NT2/D1 (cell line): ENCODE measurements around the gene CCNB2.

Experiments used
- DNase-seq: peaks from one replicate; pipeline ENCODE4 v3.0.0-alpha.2; 2011; ENCODE audit warnings: low read depth, low spot score
- H3K27me3 ChIP-seq: 2 replicates; pipeline ENCODE4 v1.6.0; 2011; ENCODE audit warnings: mild to moderate bottlenecking; ENCODE audit not compliant: insufficient read length, insufficient read depth
- H3K36me3 ChIP-seq: 2 replicates; pipeline ENCODE4 v1.6.1; 2011; ENCODE audit warnings: mild to moderate bottlenecking, low read length, mixed read lengths; ENCODE audit not compliant: insufficient read depth, insufficient read length
- H3K4me1 ChIP-seq: 2 replicates; pipeline ENCODE4 v1.5.1; 2011; ENCODE audit not compliant: insufficient read depth, insufficient read length
- H3K4me3 ChIP-seq: 2 replicates; pipeline ENCODE4 v1.5.1; 2011; ENCODE audit warnings: low read depth; ENCODE audit not compliant: insufficient read length
- H3K9ac ChIP-seq: 2 replicates; pipeline ENCODE4 v1.6.0; 2011; ENCODE audit warnings: low read depth; ENCODE audit not compliant: insufficient read length
- H3K9me3 ChIP-seq: 2 replicates; pipeline ENCODE4 v1.5.1; 2011; ENCODE audit warnings: mild to moderate bottlenecking, low read length; ENCODE audit not compliant: insufficient read depth
- SUZ12 ChIP-seq: IDR thresholded peaks from 2 replicates; pipeline ENCODE4 v1.6.1; 2011; ENCODE audit not compliant: insufficient read length, insufficient read depth; ENCODE audit errors: extremely low read depth
- YY1 ChIP-seq: IDR thresholded peaks from 2 replicates; pipeline ENCODE4 v1.6.1; 2011; ENCODE audit not compliant: insufficient read length, insufficient read depth
- ZNF274 ChIP-seq: IDR thresholded peaks from 2 replicates; pipeline ENCODE4 v1.6.1; 2011; ENCODE audit warnings: mild to moderate bottlenecking, low read depth, low read length

CCNB2 gene

DNA sequence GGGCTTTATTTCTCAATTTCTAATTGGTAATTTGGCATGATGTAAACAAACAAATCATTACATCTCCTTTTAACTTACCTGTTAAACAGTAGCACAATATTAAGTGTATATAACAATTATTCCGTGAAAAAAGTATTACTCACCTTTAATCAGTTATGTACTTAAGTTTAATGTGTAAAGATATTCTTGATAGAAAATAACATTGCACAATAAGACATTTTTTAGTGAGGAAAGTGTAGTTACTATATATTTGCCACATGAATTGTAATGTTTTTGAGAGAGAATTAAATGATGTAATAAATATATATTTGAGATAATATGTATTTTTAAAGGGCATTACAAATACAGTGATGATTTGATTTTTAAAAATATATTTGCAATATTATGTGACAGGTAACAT, 10.9 kb upstream of the CCNB2 start:
- H3K4me1 ChIP-seq, result no peaks in the 10 kb centered on the region
- peaks cover 73% of the 10 kb centered on the region for H3K36me3 ChIP-seq
- no peak for DNase-seq
- H3K27me3 ChIP-seq, result no peaks in the 10 kb centered on the region
- no peak for TF ChIP-seq SUZ12
- no peak for TF ChIP-seq ZNF274
- no peak for TF ChIP-seq YY1
- H3K9me3 ChIP-seq, result no peaks in the 10 kb centered on the region
- no peak overlapping the region for H3K4me3 ChIP-seq
- H3K9ac ChIP-seq, result no peak overlapping the region

DNA sequence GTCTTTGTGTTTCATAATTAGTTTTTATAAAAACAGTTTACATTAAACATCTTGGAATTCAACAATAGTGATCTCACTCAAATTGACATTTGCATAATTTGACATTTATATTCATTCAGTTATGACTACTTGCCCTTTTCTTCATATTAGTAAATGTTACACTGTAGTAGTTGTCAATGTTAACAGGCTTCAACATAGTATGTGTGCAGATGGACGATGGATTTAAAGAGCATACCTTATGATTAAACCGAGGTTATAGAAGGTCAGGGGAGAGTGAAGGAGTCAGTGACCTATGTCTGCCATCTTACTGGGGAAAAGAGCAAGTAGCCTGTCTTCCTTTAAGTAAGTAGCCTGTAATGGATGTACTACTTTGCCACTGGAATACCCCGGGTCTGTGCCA, 8.5 kb upstream of the CCNB2 start:
- no peaks in the 10 kb centered on the region for H3K27me3 ChIP-seq
- H3K4me1 ChIP-seq, result no peaks in the 10 kb centered on the region
- H3K36me3 ChIP-seq, result peaks cover 58% of the 10 kb centered on the region
- TF ChIP-seq ZNF274 (no peak), YY1 (no peak), SUZ12 (no peak)
- H3K4me3 ChIP-seq, result no peak overlapping the region
- DNase-seq, result no peak
- H3K9me3 ChIP-seq, result no peaks in the 10 kb centered on the region
- no peak overlapping the region for H3K9ac ChIP-seq

DNA sequence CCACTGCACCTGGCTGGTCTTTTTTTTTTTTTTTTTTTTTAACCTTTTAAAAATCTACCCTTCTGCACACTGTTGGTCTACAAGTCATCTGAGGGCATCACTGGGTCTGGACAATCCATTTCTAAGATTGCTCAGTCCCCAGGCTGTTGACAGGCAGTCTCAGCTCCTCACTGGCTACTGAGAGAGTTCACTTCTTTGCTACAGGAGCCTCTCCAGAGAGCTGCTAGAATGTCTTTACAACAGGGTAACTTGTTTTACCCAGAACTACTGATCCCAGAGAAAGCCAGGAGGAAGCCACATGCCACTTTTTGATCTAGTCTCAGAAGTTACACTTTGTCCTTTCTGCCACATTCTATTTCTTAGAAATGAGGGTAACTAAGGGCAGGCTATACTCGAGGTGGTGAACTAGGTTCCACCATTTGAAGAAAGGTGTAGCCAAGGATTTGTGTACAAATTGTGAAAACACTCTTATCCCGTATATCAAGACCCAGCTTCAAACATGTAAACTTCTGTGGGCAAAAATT, 5.7 kb upstream of the CCNB2 start:
- Histone ChIP-seq H3K27me3 (no peaks in the 10 kb centered on the region), H3K9me3 (no peaks in the 10 kb centered on the region), H3K4me1 (no peaks in the 10 kb centered on the region), H3K9ac (no peak overlapping the region), H3K36me3 (peaks cover 35% of the 10 kb centered on the region), H3K4me3 (no peak overlapping the region)
- TF ChIP-seq SUZ12 (no peak), YY1 (no peak), ZNF274 (no peak)
- no peak for DNase-seq

GRCh38 chr15:59104602-59104911, 389 bp upstream of the CCNB2 start:
- no peak for TF ChIP-seq SUZ12
- TF ChIP-seq ZNF274, result no peak
- TF ChIP-seq YY1, result no peak
- Histone ChIP-seq H3K27me3 (no peaks in the 10 kb centered on the region), H3K9ac (peak overlapping the region; percentile 100), H3K9me3 (no peaks in the 10 kb centered on the region), H3K4me3 (peak overlapping the region; percentile 98), H3K36me3 (peaks cover 32% of the 10 kb centered on the region), H3K4me1 (no peaks in the 10 kb centered on the region)
- DNase-seq, result no peak

DNA sequence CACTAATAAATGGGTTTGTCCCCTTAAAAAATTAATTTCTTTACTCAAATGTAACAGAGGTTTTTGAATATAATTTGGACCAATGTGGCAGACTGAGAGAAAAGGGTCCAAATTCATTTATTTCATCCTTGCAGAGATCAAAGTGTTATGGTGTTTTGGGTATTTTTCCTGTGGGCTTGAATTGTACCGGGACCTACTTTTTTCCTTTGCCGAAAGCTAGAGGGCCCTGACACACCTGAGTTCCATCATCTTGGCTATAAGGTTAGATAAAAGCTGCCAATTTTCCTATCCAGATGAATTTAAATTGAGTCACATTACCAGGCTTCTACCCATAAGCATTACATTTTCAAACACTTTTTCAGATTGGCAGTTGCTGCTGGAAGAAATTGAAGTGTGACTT, 908 bp downstream of the CCNB2 start:
- no peak for DNase-seq
- no peaks in the 10 kb centered on the region for H3K27me3 ChIP-seq
- peak overlapping the region; percentile 98 for H3K4me3 ChIP-seq
- no peaks in the 10 kb centered on the region for H3K9me3 ChIP-seq
- TF ChIP-seq ZNF274 (no peak), SUZ12 (no peak), YY1 (no peak)
- peak overlapping the region; percentile 100 for H3K9ac ChIP-seq
- H3K4me1 ChIP-seq, result no peaks in the 10 kb centered on the region
- H3K36me3 ChIP-seq, result peaks cover 35% of the 10 kb centered on the region

- peaks cover 81% of the 10 kb centered on the region for H3K36me3 ChIP-seq
- H3K4me3 ChIP-seq, result no peak overlapping the region
- H3K9ac ChIP-seq, result no peak overlapping the region
- H3K27me3 ChIP-seq, result no peaks in the 10 kb centered on the region
- H3K4me1 ChIP-seq, result no peaks in the 10 kb centered on the region
- TF ChIP-seq YY1 (no peak), SUZ12 (no peak), ZNF274 (no peak)
- no peaks in the 10 kb centered on the region for H3K9me3 ChIP-seq
- no peak for DNase-seq
Measured at GRCh38 chr15:59111251-59111650, 6.3 kb downstream of the CCNB2 start.

GRCh38 chr15:59115047-59115446, 10.1 kb downstream of the CCNB2 start:
- no peak for DNase-seq

More at GRCh38 chr15:59115047-59115446, 10.1 kb downstream of the CCNB2 start:
- Histone ChIP-seq H3K36me3 (peaks cover 91% of the 10 kb centered on the region), H3K4me3 (no peak overlapping the region), H3K4me1 (no peaks in the 10 kb centered on the region), H3K27me3 (no peaks in the 10 kb centered on the region), H3K9ac (no peak overlapping the region), H3K9me3 (no peaks in the 10 kb centered on the region)
- TF ChIP-seq SUZ12 (no peak), ZNF274 (no peak), YY1 (no peak)
